ENCODE measurements around the gene KRT74.

DNA sequence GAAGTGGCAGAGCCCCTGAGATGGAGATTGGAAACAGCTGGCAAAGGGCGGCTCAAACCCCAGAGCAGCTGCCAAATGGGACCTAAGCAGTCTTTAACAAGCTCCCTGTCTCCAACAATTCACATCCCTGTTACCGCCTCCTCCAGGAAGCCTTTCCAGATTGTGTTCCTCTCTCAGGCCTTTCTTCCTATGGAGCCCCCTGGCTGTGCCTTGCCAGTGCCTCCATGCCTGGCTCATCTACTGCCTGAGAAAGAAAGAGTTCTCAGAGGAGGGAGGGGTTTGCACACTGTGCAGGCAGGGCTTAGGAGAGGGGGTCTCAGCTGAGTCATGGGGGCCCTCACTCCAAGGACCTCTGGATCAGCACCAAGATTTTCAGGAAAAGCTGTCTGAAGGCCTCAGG, 8.8 kb upstream of the KRT74 start:
- TF ChIP-seq, protein P1, sequence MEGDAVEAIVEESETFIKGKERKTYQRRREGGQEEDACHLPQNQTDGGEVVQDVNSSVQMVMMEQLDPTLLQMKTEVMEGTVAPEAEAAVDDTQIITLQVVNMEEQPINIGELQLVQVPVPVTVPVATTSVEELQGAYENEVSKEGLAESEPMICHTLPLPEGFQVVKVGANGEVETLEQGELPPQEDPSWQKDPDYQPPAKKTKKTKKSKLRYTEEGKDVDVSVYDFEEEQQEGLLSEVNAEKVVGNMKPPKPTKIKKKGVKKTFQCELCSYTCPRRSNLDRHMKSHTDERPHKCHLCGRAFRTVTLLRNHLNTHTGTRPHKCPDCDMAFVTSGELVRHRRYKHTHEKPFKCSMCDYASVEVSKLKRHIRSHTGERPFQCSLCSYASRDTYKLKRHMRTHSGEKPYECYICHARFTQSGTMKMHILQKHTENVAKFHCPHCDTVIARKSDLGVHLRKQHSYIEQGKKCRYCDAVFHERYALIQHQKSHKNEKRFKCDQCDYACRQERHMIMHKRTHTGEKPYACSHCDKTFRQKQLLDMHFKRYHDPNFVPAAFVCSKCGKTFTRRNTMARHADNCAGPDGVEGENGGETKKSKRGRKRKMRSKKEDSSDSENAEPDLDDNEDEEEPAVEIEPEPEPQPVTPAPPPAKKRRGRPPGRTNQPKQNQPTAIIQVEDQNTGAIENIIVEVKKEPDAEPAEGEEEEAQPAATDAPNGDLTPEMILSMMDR (IDR thresholded peaks at IDR 0.05; ENCODE audit: insufficient read depth, low read length, poor library complexity, severe bottlenecking) = no peak
- TF ChIP-seq EZH2phosphoT487 (conservative IDR thresholded peaks at IDR 0.05; ENCODE audit: low read length) = no peak
